Measurements from ENCODE around the gene RNF11.

RNF11 gene

DNA sequence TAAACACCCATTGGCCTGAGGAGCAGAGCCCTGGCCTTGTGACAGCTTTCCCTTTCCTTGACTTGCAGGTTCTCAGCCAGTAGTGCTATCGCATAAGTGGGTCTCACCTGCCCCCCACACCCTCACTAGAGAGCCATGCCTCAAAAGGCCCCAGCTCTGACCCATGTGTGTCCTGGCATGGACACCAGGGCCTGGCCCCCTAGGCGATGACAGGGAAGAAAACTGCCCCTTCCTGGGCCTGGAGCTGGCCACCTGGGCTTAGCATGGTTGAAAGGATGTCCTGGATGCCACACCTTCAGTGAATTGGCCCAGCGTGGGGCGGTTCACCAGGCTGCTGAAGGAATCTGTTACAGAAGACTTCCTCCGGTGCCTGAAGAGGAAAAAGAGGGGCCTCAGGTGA, 75.8 kb downstream of the RNF11 start:
- Histone ChIP-seq H3K27me3 (ENCODE audit: insufficient read depth, low read depth, severe bottlenecking) (no peaks in the 10 kb centered on the region), H3K4me3 (ENCODE audit: low read depth, low read length) (no peak overlapping the region), H3K36me3 (peaks cover 17% of the 10 kb centered on the region), H3K27ac (no peak overlapping the region), H3K9me3 (ENCODE audit: severe bottlenecking) (no peaks in the 10 kb centered on the region)
- no peak for DNase-seq
- TF ChIP-seq, protein P1, sequence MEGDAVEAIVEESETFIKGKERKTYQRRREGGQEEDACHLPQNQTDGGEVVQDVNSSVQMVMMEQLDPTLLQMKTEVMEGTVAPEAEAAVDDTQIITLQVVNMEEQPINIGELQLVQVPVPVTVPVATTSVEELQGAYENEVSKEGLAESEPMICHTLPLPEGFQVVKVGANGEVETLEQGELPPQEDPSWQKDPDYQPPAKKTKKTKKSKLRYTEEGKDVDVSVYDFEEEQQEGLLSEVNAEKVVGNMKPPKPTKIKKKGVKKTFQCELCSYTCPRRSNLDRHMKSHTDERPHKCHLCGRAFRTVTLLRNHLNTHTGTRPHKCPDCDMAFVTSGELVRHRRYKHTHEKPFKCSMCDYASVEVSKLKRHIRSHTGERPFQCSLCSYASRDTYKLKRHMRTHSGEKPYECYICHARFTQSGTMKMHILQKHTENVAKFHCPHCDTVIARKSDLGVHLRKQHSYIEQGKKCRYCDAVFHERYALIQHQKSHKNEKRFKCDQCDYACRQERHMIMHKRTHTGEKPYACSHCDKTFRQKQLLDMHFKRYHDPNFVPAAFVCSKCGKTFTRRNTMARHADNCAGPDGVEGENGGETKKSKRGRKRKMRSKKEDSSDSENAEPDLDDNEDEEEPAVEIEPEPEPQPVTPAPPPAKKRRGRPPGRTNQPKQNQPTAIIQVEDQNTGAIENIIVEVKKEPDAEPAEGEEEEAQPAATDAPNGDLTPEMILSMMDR (IDR thresholded peaks at IDR 0.05; ENCODE audit: low read depth, low read length) = no peak

DNA sequence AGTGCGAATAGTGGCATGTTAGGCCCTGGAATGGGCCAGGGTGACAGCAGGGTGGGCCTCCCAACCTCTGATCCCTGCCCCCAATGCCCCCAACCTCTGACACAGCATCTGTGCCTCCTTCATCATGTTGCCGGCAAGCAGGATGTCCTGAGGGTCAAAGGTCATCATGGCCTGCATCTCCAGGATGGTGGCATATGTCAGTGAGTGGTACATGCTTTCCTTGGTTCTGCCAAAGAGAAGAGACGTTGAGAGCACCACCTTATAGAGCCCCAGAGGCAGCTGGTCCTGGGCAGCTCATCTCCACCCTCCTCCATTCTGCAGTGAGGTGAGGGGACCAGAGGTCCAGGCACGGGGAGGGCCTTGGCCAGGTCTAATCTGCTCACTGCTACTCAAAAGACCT, 76.6 kb downstream of the RNF11 start:
- H3K36me3 ChIP-seq = peaks cover 17% of the 10 kb centered on the region
- TF ChIP-seq, protein P1 (IDR thresholded peaks at IDR 0.05; ENCODE audit: low read depth, low read length) = no peak
- no peak for DNase-seq
- H3K4me3 ChIP-seq (ENCODE audit: low read depth, low read length) = no peak overlapping the region
- no peaks in the 10 kb centered on the region for H3K9me3 ChIP-seq (ENCODE audit: severe bottlenecking)
- no peak overlapping the region for H3K27ac ChIP-seq
- no peaks in the 10 kb centered on the region for H3K27me3 ChIP-seq (ENCODE audit: insufficient read depth, low read depth, severe bottlenecking)

DNA sequence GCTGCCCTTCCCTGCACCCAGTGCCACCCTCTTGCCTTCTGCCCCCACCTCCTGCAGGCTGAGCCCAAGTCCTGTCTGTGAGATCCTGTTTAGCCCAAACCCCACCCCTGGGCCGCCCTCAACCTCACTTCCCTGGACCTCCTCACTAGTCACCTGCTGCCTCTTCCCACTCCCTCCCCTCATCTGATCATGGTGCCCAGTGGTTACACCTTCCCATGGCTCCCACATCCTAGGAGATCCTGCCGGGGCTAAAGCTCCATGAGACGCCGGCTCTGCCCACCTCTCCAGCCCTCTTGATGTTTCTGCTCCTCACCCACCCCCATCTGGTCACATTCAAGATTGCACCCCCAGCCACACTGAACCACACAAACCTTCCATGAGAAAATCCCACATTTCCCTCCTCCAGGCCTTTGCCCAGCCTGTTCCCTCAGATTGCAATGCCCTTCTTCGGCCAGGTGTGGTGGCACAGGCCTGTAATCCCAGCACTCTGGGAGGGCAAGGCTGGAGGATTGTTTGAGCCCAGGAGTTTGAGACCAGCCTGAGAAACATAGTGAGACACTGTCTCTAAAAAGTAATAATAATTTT, 77.3 kb downstream of the RNF11 start:
- no peak overlapping the region for H3K27ac ChIP-seq
- H3K36me3 ChIP-seq = peaks cover 18% of the 10 kb centered on the region

DNA sequence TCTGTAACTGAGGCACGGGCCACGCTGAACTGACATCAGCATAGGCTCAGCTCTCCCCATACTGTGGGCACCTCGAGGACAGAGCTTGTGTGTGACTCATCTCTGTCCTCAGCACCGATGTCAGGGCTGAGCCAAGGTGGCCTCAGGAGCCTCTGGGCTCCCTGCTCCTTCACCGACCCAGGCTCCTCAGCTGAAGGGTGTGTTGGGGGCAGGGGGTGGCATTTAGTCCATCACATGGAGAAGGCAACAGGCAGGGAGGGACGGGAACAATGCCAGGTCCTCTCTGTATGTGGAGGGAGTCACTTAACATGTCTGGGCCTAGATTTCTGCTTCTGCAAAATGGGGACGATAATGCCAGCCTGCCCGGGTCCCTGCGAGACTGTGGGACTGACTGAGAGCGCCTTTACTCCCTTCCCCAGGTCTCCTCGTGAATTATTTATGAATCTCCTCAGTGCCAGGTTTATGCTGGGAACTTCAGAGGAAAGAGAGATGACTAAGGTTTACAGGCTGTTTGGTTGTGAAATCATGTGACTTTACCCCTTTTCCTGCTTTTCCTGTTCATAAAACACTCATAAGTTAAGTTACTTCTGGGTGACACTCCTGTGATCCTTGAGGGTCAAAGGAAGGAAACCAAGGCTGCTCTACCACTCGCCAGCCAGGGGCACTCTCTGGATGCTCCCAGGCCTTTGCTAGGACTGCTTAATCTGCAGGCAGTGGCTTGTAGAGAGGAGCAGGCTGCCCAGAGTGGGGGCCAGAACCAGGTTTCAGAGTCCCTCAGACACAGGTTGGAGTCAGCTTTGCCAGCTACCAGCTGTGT, 78.1 kb downstream of the RNF11 start:
- Histone ChIP-seq H3K36me3 (peaks cover 22% of the 10 kb centered on the region), H3K9me3 (ENCODE audit: severe bottlenecking) (no peaks in the 10 kb centered on the region), H3K27me3 (ENCODE audit: insufficient read depth, low read depth, severe bottlenecking) (no peaks in the 10 kb centered on the region), H3K27ac (no peak overlapping the region), H3K4me3 (ENCODE audit: low read depth, low read length) (no peak overlapping the region)
- no peak for DNase-seq
- TF ChIP-seq, protein P1 (IDR thresholded peaks at IDR 0.05; ENCODE audit: low read depth, low read length) = no peak

More for the DNA sequence above, 77.3 kb downstream of the RNF11 start:
- no peak overlapping the region for H3K4me3 ChIP-seq (ENCODE audit: low read depth, low read length)
- TF ChIP-seq, protein P1 (IDR thresholded peaks at IDR 0.05; ENCODE audit: low read depth, low read length) = peak; percentile 33; the same call in 1 of the 2 replicates
- DNase-seq = peak; percentile 52
- H3K27me3 ChIP-seq (ENCODE audit: insufficient read depth, low read depth, severe bottlenecking) = no peaks in the 10 kb centered on the region
- no peaks in the 10 kb centered on the region for H3K9me3 ChIP-seq (ENCODE audit: severe bottlenecking)

DNA sequence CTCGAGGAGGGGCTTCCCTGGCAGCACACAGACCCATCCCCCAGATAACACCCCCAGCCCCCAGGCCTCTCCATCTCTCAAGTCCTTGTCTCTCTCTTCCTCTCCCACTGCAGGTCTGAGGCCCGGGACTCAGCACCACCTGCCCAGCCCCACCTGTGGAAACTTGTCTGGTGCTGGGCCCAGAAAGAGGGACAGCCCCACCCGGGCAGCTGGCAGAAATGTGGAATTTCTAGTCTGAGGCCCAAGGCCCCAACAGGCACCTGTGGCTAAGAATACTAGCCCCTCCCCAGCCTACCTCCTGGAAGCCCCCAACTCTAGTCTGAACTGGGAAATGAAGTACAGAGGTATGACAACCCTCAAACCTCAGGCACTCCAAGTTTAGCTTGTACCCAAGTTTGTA, 78.9 kb downstream of the RNF11 start:
- TF ChIP-seq, protein P1 (IDR thresholded peaks at IDR 0.05; ENCODE audit: low read depth, low read length) = no peak
- no peaks in the 10 kb centered on the region for H3K27me3 ChIP-seq (ENCODE audit: insufficient read depth, low read depth, severe bottlenecking)
- H3K9me3 ChIP-seq (ENCODE audit: severe bottlenecking) = no peaks in the 10 kb centered on the region
- peaks cover 22% of the 10 kb centered on the region for H3K36me3 ChIP-seq
- no peak overlapping the region for H3K4me3 ChIP-seq (ENCODE audit: low read depth, low read length)
- DNase-seq = no peak
- H3K27ac ChIP-seq = no peak overlapping the region

All from WERI-Rb-1 (cell line).